Fibroblast of skin of left quadriceps (primary cell): ENCODE measurements around the gene HOTAIR.

Experiments used
- DNase-seq, 2 experiments: peaks; one replicate each; pipeline ENCODE4 v3.0.0-alpha.2; 2013; ENCODE audit warnings: low read depth in 2 of 2

Gene HOTAIR

GRCh38 chr12:53929527-53929926 is 45.2 kb downstream of the HOTAIR start:
- no peak for DNase-seq

- DNase-seq = no peak
Measured at GRCh38 chr12:53928054-53928835, 46.5 kb downstream of the HOTAIR start.

- no peak for DNase-seq
Measured at GRCh38 chr12:53927220-53928029, 47.3 kb downstream of the HOTAIR start.

DNA sequence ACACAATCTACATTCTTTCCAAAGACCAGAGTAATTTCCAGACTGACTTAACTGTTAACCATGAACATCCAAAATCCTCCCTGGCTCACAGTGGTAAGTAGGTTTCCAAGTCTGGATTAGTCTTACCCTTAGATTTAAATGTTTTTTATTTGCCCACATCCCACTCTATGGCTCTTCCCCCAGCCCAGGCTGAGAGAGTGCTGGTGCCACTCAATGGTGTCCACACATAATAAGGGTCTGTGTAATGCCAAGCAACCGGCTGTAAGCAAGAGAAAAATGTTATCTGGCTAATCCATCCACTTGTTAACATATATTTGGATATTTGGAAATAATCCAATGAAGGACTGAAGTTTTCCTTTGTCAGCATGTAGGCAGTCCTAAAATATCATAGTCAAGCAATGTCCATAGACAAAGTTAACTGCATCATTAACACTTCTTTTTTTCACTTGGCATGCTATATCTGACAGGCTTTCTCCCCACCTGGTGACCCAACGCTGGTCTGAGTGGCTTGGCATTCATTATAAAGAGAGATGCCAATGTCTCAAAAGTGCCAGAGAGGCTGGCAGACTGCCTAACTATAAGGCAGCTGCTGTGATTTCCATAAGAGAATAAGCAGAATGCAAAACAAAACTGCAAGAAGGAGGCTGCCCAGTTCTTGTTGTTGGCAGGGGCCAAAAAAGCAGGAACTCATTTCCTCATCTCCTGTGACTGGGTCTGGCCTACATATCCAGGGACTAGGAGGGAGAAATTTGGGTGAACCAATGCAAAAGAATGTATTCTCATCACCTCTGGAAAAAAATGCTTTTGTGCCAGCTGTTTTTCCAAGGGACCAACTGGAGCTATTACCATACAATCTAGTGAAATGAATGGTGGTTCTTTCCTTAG is 50.0 kb downstream of the HOTAIR start:
- DNase-seq = no peak

GRCh38 chr12:53916788-53917655 is 57.7 kb downstream of the HOTAIR start:
- no peak for DNase-seq
